ENCODE measurements around the gene CENPI.
"Not testable (repeated sequence)": the region's sequence is repeated elsewhere in the genome, so short reads cannot be mapped to it uniquely, and the experiment has no call there.

CENPI gene

GRCh38 chrX:101097546-101098453 lies at the start of gene CENPI:
Gene CENPI, plus strand, starts transcription at chrX:101098204. Its CDS starts 2,867 bp downstream, at chrX:101101071.
- in situ Hi-C loops (cut with MboI; ENCODE audit: low sequenced_read_pairs) = no loop called here

GRCh38 chrX:101051153-101051548 lies 46.9 kb upstream of the CENPI start:
- in situ Hi-C loops (cut with MboI; ENCODE audit: low sequenced_read_pairs) = no loop called here

GRCh38 chrX:101051549-101052302 lies 46.3 kb upstream of the CENPI start, which contains the start of gene TRMT2B:
Gene TRMT2B, minus strand, starts transcription at chrX:101052111. Its CDS starts 9,822 bp downstream, at chrX:101042289.
- in situ Hi-C loops (cut with MboI; ENCODE audit: low sequenced_read_pairs) = no loop called here

- in situ Hi-C loops (cut with MboI; ENCODE audit: low sequenced_read_pairs) = not testable (repeated sequence)
These were observed 41.5 kb upstream of the CENPI start for GRCh38 chrX:101056551-101056950.

GRCh38 chrX:101057093-101057714 lies 40.8 kb upstream of the CENPI start:
- in situ Hi-C loops (cut with MboI; ENCODE audit: low sequenced_read_pairs) = no loop called here

- in situ Hi-C loops (cut with MboI; ENCODE audit: low sequenced_read_pairs) = no loop called here
These were observed 35.8 kb upstream of the CENPI start for GRCh38 chrX:101062176-101062575.

- in situ Hi-C loops (cut with MboI; ENCODE audit: low sequenced_read_pairs) = no loop called here
These were observed 26.4 kb upstream of the CENPI start for GRCh38 chrX:101071582-101071981.

GRCh38 chrX:101078716-101079598 lies 19.0 kb upstream of the CENPI start, which contains the start of gene TMEM35A:
Gene TMEM35A, plus strand, starts transcription at chrX:101078879. Its CDS starts 124 bp downstream, at chrX:101079003.
- in situ Hi-C loops (cut with MboI; ENCODE audit: low sequenced_read_pairs) = no loop called here

GRCh38 chrX:101079736-101080270 lies 18.2 kb upstream of the CENPI start:
- in situ Hi-C loops (cut with MboI; ENCODE audit: low sequenced_read_pairs) = no loop called here

- in situ Hi-C loops (cut with MboI; ENCODE audit: low sequenced_read_pairs) = no loop called here
These were observed 17.5 kb upstream of the CENPI start for GRCh38 chrX:101080326-101081124.

GRCh38 chrX:101081231-101081630 lies 16.8 kb upstream of the CENPI start:
- in situ Hi-C loops (cut with MboI; ENCODE audit: low sequenced_read_pairs) = no loop called here

- in situ Hi-C loops (cut with MboI; ENCODE audit: low sequenced_read_pairs) = no loop called here
These were observed 6.2 kb upstream of the CENPI start for GRCh38 chrX:101091817-101092216.

- in situ Hi-C loops (cut with MboI; ENCODE audit: low sequenced_read_pairs) = no loop called here
These were observed 10.3 kb downstream of the CENPI start for GRCh38 chrX:101108284-101108683.

GRCh38 chrX:101117701-101118100 lies 19.7 kb downstream of the CENPI start:
- in situ Hi-C loops (cut with MboI; ENCODE audit: low sequenced_read_pairs) = no loop called here

- in situ Hi-C loops (cut with MboI; ENCODE audit: low sequenced_read_pairs) = no loop called here
These were observed 38.2 kb downstream of the CENPI start for GRCh38 chrX:101136235-101136634.

Measured in hTERT RPE-1 (cell line).